Measurements from ENCODE around the gene CCSER1.
"Not testable (repeated sequence)": the region's sequence is repeated elsewhere in the genome, so short reads cannot be mapped to it uniquely, and the experiment has no call there.

Gene CCSER1

GRCh38 chr4:91064157-91064853 lies 937.1 kb downstream of the CCSER1 start:
- no peak for DNase-seq (ENCODE audit: low read depth)

GRCh38 chr4:91065117-91065516 lies 937.9 kb downstream of the CCSER1 start:
- no peak for DNase-seq (ENCODE audit: low read depth)

- DNase-seq (ENCODE audit: low read depth) = no peak
Measured at GRCh38 chr4:91070736-91071135, 943.5 kb downstream of the CCSER1 start.

GRCh38 chr4:91076147-91076546 lies 949.0 kb downstream of the CCSER1 start:
- no peak for DNase-seq (ENCODE audit: low read depth)

GRCh38 chr4:91085961-91086360 lies 958.8 kb downstream of the CCSER1 start:
- DNase-seq (ENCODE audit: low read depth) = no peak

- no peak for DNase-seq (ENCODE audit: low read depth)
Measured at GRCh38 chr4:91087743-91088142, 960.5 kb downstream of the CCSER1 start.

- DNase-seq (ENCODE audit: low read depth) = no peak
Measured at GRCh38 chr4:91089178-91089577, 962.0 kb downstream of the CCSER1 start.

GRCh38 chr4:91092398-91092980 lies 965.3 kb downstream of the CCSER1 start:
- no peak for DNase-seq (ENCODE audit: low read depth)

- DNase-seq (ENCODE audit: low read depth) = not testable (repeated sequence)
Measured at GRCh38 chr4:91094220-91094619, 967.0 kb downstream of the CCSER1 start.

GRCh38 chr4:91099666-91100065 lies 972.5 kb downstream of the CCSER1 start:
- DNase-seq (ENCODE audit: low read depth) = no peak

- DNase-seq (ENCODE audit: low read depth) = no peak
Measured at GRCh38 chr4:91108751-91109150, 981.6 kb downstream of the CCSER1 start.

- DNase-seq (ENCODE audit: low read depth) = no peak
Measured at GRCh38 chr4:91111556-91111955, 984.4 kb downstream of the CCSER1 start.

GRCh38 chr4:91113130-91113706 lies 986.0 kb downstream of the CCSER1 start:
- DNase-seq (ENCODE audit: low read depth) = no peak

- DNase-seq (ENCODE audit: low read depth) = no peak
Measured at GRCh38 chr4:91114386-91114785, 987.2 kb downstream of the CCSER1 start.

- DNase-seq (ENCODE audit: low read depth) = no peak
Measured at GRCh38 chr4:91116861-91117260, 989.7 kb downstream of the CCSER1 start.

- DNase-seq (ENCODE audit: low read depth) = no peak
Measured at GRCh38 chr4:91118597-91118996, 991.4 kb downstream of the CCSER1 start.

GRCh38 chr4:91123742-91124141 lies 996.5 kb downstream of the CCSER1 start:
- no peak for DNase-seq (ENCODE audit: low read depth)

GRCh38 chr4:91127192-91127591 lies 1000.0 kb downstream of the CCSER1 start:
- no peak for DNase-seq (ENCODE audit: low read depth)

GRCh38 chr4:91127831-91128230 lies 1000.6 kb downstream of the CCSER1 start:
- no peak for DNase-seq (ENCODE audit: low read depth)

- DNase-seq (ENCODE audit: low read depth) = no peak
Measured at GRCh38 chr4:91128519-91128918, 1001.3 kb downstream of the CCSER1 start.

- no peak for DNase-seq (ENCODE audit: low read depth)
Measured at GRCh38 chr4:91147067-91147466, 1019.9 kb downstream of the CCSER1 start.

GRCh38 chr4:91154041-91154440 lies 1026.8 kb downstream of the CCSER1 start:
- DNase-seq (ENCODE audit: low read depth) = not testable (repeated sequence)

GRCh38 chr4:91167864-91168653 lies 1040.9 kb downstream of the CCSER1 start:
- DNase-seq (ENCODE audit: low read depth) = not testable (repeated sequence)

All from T-helper 22 cell (primary cell).